Left kidney (tissue), 2 donors: Measurements from ENCODE around the gene ACLY. TPM values are rescaled to one million over a fixed set of nuclear protein-coding genes. Genes with fewer than 3 reads are reported as not detected.
"Not testable (repeated sequence)": the region's sequence is repeated elsewhere in the genome, so short reads cannot be mapped to it uniquely, and the experiment has no call there.

Experiments
- DNase-seq: peaks from one replicate; pipeline ENCODE4 v3.0.0-alpha.2; 2013
- polyA plus RNA-seq: library from polyadenylated mRNA; unstranded; fragments of 120-200 nt; gene quantifications from one replicate; pipeline ENCODE4 v1.2.1, GENCODE V29; 2013; ENCODE audit not compliant: insufficient read length

ACLY gene
- polyA plus RNA-seq, 1 donor = 86.0 TPM

- not testable (repeated sequence) for DNase-seq
Observed at GRCh38 chr17:41874293-41874670, 44.5 kb downstream of the ACLY start.

- DNase-seq = no peak
Observed at GRCh38 chr17:41873559-41874292, 45.0 kb downstream of the ACLY start.

GRCh38 chr17:41871789-41872188, 47.0 kb downstream of the ACLY start:
- DNase-seq = no peak

- DNase-seq = no peak
Observed at GRCh38 chr17:41870627-41871026, 48.1 kb downstream of the ACLY start.

- no peak for DNase-seq
Observed at GRCh38 chr17:41870097-41870496, 48.7 kb downstream of the ACLY start.

GRCh38 chr17:41869426-41869825, 49.3 kb downstream of the ACLY start:
- no peak for DNase-seq

GRCh38 chr17:41868568-41868967, 50.2 kb downstream of the ACLY start:
- no peak for DNase-seq

GRCh38 chr17:41865596-41865893, 53.2 kb downstream of the ACLY start:
- no peak for DNase-seq

- DNase-seq = peak; percentile 92
Observed at GRCh38 chr17:41864836-41865595, 53.7 kb downstream of the ACLY start, which contains the start of gene KLHL11. Gene KLHL11, minus strand, starts transcription at chr17:41865423. Its CDS starts 53 bp downstream, at chr17:41865370.

- peak; percentile 35 for DNase-seq
Observed at GRCh38 chr17:41864498-41864835, 54.3 kb downstream of the ACLY start.

- DNase-seq = no peak
Observed at GRCh38 chr17:41863074-41863848, 55.5 kb downstream of the ACLY start.

GRCh38 chr17:41860254-41860931, 58.4 kb downstream of the ACLY start:
- DNase-seq = no peak

GRCh38 chr17:41851382-41851781, 67.4 kb downstream of the ACLY start:
- not testable (repeated sequence) for DNase-seq

GRCh38 chr17:41849251-41849990, 69.3 kb downstream of the ACLY start:
- DNase-seq = no peak

- DNase-seq = no peak
Observed at GRCh38 chr17:41848788-41849187, 70.0 kb downstream of the ACLY start.

- no peak for DNase-seq
Observed at GRCh38 chr17:41844971-41845370, 73.8 kb downstream of the ACLY start.

GRCh38 chr17:41840781-41841180, 78.0 kb downstream of the ACLY start:
- DNase-seq = not testable (repeated sequence)

GRCh38 chr17:41839448-41839847, 79.3 kb downstream of the ACLY start:
- DNase-seq = not testable (repeated sequence)

- no peak for DNase-seq
Observed at GRCh38 chr17:41837761-41838538, 80.8 kb downstream of the ACLY start, which contains the start of gene KLHL10. Gene KLHL10, plus strand, starts transcription at chr17:41837825. Its CDS starts 108 bp downstream, at chr17:41837933.

- DNase-seq = no peak
Observed at GRCh38 chr17:41836550-41837196, 82.1 kb downstream of the ACLY start.
